OCI-LY7 (cell line): ENCODE measurements around the gene SLC22A1.

Experiments used
- EZH2phosphoT487 ChIP-seq: fragments of 200-600 bp; sonication (generic); IDR thresholded peaks from 2 replicates; pipeline ENCODE4 v1.6.1; 2018; ENCODE audit warnings: low read depth, borderline replicate concordance, mild to moderate bottlenecking, mixed run types, antibody characterized with exemption, low read length, moderate library complexity, mixed read lengths
- TF ChIP-seq, protein P1 (sequence below): fragments of 200-600 bp; sonication (generic); conservative IDR thresholded peaks from 2 replicates; pipeline ENCODE4 v1.5.1; 2014; ENCODE audit warnings: mild to moderate bottlenecking, antibody characterized with exemption, low read length, moderate library complexity, mixed read lengths

DNA sequence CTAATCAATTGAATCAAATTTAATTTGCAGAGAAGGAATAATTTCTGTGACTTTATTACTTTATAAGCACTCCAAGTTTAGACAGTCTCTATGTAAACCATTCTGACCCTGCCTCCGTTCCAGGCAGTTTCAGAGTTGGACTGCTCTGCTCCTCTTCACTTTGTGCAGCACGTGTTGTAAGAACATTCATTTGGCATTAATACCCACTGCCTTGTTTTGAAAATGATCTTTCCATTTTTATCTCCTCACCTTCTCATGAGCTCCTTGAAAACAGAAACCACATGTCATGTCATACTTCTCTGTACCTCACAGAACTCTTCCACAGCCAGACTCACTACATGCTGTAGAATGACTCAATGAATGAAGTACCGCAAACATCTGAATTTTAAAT, 25.5 kb downstream of the SLC22A1 start:
- TF ChIP-seq, protein P1, sequence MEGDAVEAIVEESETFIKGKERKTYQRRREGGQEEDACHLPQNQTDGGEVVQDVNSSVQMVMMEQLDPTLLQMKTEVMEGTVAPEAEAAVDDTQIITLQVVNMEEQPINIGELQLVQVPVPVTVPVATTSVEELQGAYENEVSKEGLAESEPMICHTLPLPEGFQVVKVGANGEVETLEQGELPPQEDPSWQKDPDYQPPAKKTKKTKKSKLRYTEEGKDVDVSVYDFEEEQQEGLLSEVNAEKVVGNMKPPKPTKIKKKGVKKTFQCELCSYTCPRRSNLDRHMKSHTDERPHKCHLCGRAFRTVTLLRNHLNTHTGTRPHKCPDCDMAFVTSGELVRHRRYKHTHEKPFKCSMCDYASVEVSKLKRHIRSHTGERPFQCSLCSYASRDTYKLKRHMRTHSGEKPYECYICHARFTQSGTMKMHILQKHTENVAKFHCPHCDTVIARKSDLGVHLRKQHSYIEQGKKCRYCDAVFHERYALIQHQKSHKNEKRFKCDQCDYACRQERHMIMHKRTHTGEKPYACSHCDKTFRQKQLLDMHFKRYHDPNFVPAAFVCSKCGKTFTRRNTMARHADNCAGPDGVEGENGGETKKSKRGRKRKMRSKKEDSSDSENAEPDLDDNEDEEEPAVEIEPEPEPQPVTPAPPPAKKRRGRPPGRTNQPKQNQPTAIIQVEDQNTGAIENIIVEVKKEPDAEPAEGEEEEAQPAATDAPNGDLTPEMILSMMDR: no peak
- TF ChIP-seq EZH2phosphoT487: no peak
